Adrenal gland (tissue), 12 donors: ENCODE results near the gene CAPN13. TPM values are rescaled to one million over a fixed set of nuclear protein-coding genes. Genes with fewer than 3 reads are reported as not detected.

Experiments
- DNase-seq, 7 donors: peaks; one replicate each; pipeline ENCODE4 v3.0.0-alpha.2; 2019 to 2020
- H3K27ac ChIP-seq, 5 donors: fragments of 200-600 bp; sonication (generic) in 4 of 5; 1 replicate in 3 of 5; 2 replicates in 2 of 5; pipeline versions ENCODE4 v1.5.1 to v1.8.0; 2016 to 2020; ENCODE audit warnings: mild to moderate bottlenecking in 1 of 5
- H3K27me3 ChIP-seq: fragments of 200-600 bp; 2 replicates; pipeline ENCODE4 v1.8.0; 2021
- H3K36me3 ChIP-seq, 2 donors: fragments of 200-600 bp; replicated peaks in 1 of 2; 1 replicate in 1 of 2; 2 replicates in 1 of 2; pipeline versions ENCODE4 v1.5.1 to v1.8.0; 2018 to 2022
- H3K4me1 ChIP-seq, 2 donors: fragments of 200-600 bp; replicated peaks in 1 of 2; 1 replicate in 1 of 2; 2 replicates in 1 of 2; pipeline versions ENCODE4 v1.5.1 to v1.8.0; 2018 to 2021
- H3K4me3 ChIP-seq, 4 donors: fragments of 200-600 bp; sonication (generic) in 3 of 4; one replicate each; pipeline ENCODE4 v1.5.1; 2016 to 2018
- H3K9me3 ChIP-seq, 3 donors: fragments of 200-600 bp; sonication (generic) in 1 of 3; replicated peaks in 1 of 3; 1 replicate in 2 of 3; 2 replicates in 1 of 3; pipeline versions ENCODE4 v1.5.1 to v1.8.0; 2016 to 2021
- CTCF ChIP-seq, 6 experiments: fragments of 450-650 bp in 4 of 6; fragments of 200-600 bp in 2 of 6; sonication (generic) in 1 of 6; IDR thresholded peaks; 1 replicate in 5 of 6; 2 replicates in 1 of 6; pipeline versions ENCODE4 v1.5.1 to v1.8.0; 2016 to 2021; ENCODE audit warnings: antibody characterized with exemption in 6 of 6, mild to moderate bottlenecking in 2 of 6, moderate library complexity in 1 of 6
- POLR2A ChIP-seq, 2 donors: fragments of 450-650 bp; IDR thresholded peaks; one replicate each; pipeline ENCODE4 v1.6.1; 2017; ENCODE audit warnings: antibody characterized with exemption in 2 of 2, mild to moderate bottlenecking in 2 of 2, moderate library complexity in 1 of 2
- WGBS, 4 donors: extraction: QIAGEN DNeasy Blood & Tissue Kit in 2 of 4; methylation state at CpG; one replicate each; pipeline versions ENCODE4 v1.1.5 to v1.1.7; 2013 to 2017; 5-methylcytosine and 5-hydroxymethylcytosine counted together
- intact Hi-C, 2 donors: fragments of 100-400 bp; cut with DNase I; formaldehyde crosslinking; loops; one replicate each; pipeline versions ENCODE4 v1.14.1 to v1.15.0; 2022 to 2023
- polyA plus RNA-seq, 3 donors: library from polyadenylated mRNA; stranded (reverse); fragments of 200-250 nt in 2 of 3; fragments of 350-450 nt in 1 of 3; fragmentation: Illumina TruSeq in 1 of 3; extraction: RNeasy Lipid Tissue Mini Kit (QIAGEN cat#74804) in 1 of 3; gene quantifications; one replicate each; pipeline ENCODE4 v1.2.3, GENCODE V29; 2013 to 2014
- total RNA-seq, 9 donors: library from RNA; depleted of rRNA in 4 of 9; stranded (reverse); fragments of >200 nt in 4 of 9; fragments of 120-200 nt in 1 of 9; fragmentation: NEBNext Ultra II Directional in 1 of 9; extraction: Animal tissue kit (Norgen Biotek cat#: 25700) in 1 of 9; gene quantifications; one replicate each; pipeline versions ENCODE4 v1.1.0 to v1.2.4, GENCODE V29; 2013 to 2023
- donor health status: healthy with polysubstance abuse.
- donor health status: Bipolar disorder and iron deficiency.
- donor health status: DM: yes; HTN: yes; CAD: no.
- donor health status: DM: no; HTN: no; CAD: no.
- donor health status: DM: no; HTN: no; CAD: no.
- donor health status: DM: yes; HTN: yes; CAD: no.

The CAPN13 gene
- total and polyA plus RNA-seq, 12 donors: 0.10 to 0.37 (median 0.23) TPM; not detected in 8

GRCh38 chr2:30695749-30696148 is 111.5 kb downstream of the CAPN13 start:
- 72 to 93% (median 76%) methylated on average over 4 of the region's 4 CpGs for WGBS, 4 donors
- DNase-seq: peak in 2 of 7 donors; percentile 5 to 13
- no peaks in the 10 kb centered on the region for H3K4me1 ChIP-seq
- no peaks in the 10 kb centered on the region for H3K27me3 ChIP-seq
- H3K9me3 ChIP-seq: peaks cover 0 to 2% (median 0%) of the 10 kb centered on the region in 3 donors
- TF ChIP-seq POLR2A (IDR thresholded peaks at IDR 0.05) (no peak), CTCF (IDR thresholded peaks at IDR 0.05) (no peak)
- H3K36me3 ChIP-seq: no peaks in the 10 kb centered on the region
- no peak overlapping the region for H3K4me3 ChIP-seq
- intact Hi-C loops: no loop called here
- no peak overlapping the region for H3K27ac ChIP-seq

- Histone ChIP-seq H3K4me1 (peaks cover 0 to 5% of the 10 kb centered on the region in 2 donors), H3K27ac (peak overlapping the region in 2 of 5 donors; percentile 30 to 42), H3K4me3 (no peak overlapping the region), H3K36me3 (no peaks in the 10 kb centered on the region), H3K27me3 (no peaks in the 10 kb centered on the region), H3K9me3 (no peaks in the 10 kb centered on the region)
- intact Hi-C loops: no loop called here
- TF ChIP-seq POLR2A (IDR thresholded peaks at IDR 0.05): no peak
- no peak for TF ChIP-seq CTCF (IDR thresholded peaks at IDR 0.05)
- WGBS, 4 donors: 51 to 61% (median 56%) methylated on average over 8 of the region's 8 CpGs
- peak in 2 of 7 donors; percentile 5 to 21 for DNase-seq
Observed at GRCh38 chr2:30694286-30695055, 112.8 kb downstream of the CAPN13 start.

- Histone ChIP-seq H3K4me3 (no peak overlapping the region), H3K4me1 (peaks cover 0 to 7% of the 10 kb centered on the region in 2 donors), H3K9me3 (no peaks in the 10 kb centered on the region), H3K36me3 (no peaks in the 10 kb centered on the region), H3K27me3 (no peaks in the 10 kb centered on the region), H3K27ac (peak overlapping the region in 2 of 5 donors; percentile 30 to 42)
- WGBS, 4 donors: 76 to 80% (median 78%) methylated on average over 2 to 4 of the region's 4 CpGs
- intact Hi-C loops: no loop called here
- peak in 2 of 7 donors; percentile 9 to 40 for DNase-seq
- TF ChIP-seq POLR2A (IDR thresholded peaks at IDR 0.05) (no peak), CTCF (IDR thresholded peaks at IDR 0.05) (no peak)
Observed at GRCh38 chr2:30693821-30694281, 113.4 kb downstream of the CAPN13 start.

GRCh38 chr2:30692829-30693275 is 114.4 kb downstream of the CAPN13 start:
- peak in 2 of 7 donors; percentile 12 to 53 for DNase-seq
- TF ChIP-seq CTCF (IDR thresholded peaks at IDR 0.05): no peak
- TF ChIP-seq POLR2A (IDR thresholded peaks at IDR 0.05): no peak
- no peaks in the 10 kb centered on the region for H3K27me3 ChIP-seq
- intact Hi-C loops: no loop called here
- 70 to 81% (median 78%) methylated on average over 7 of the region's 7 CpGs for WGBS, 4 donors
- peaks cover 0 to 7% of the 10 kb centered on the region in 2 donors for H3K4me1 ChIP-seq
- no peak overlapping the region for H3K4me3 ChIP-seq
- H3K36me3 ChIP-seq: no peaks in the 10 kb centered on the region
- peak overlapping the region in 1 of 5 donors; percentile 20 for H3K27ac ChIP-seq
- H3K9me3 ChIP-seq: no peaks in the 10 kb centered on the region
